HS-27A (cell line): ENCODE results near the gene TSPAN1.
A peak's percentile ranks its signal among the peaks of the same experiment; 100 is the strongest.

Experiments
- DNase-seq: peaks from one replicate; pipeline ENCODE4 v3.0.0-alpha.2; 2012; ENCODE audit warnings: low read depth, missing footprints

Gene TSPAN1

GRCh38 chr1:46174448-46175231, at the start of gene TSPAN1:
TSPAN1 (plus strand) TSS chr1:46175087; CDS start chr1:46181108, 6,021 bp downstream.
- no peak for DNase-seq

DNA sequence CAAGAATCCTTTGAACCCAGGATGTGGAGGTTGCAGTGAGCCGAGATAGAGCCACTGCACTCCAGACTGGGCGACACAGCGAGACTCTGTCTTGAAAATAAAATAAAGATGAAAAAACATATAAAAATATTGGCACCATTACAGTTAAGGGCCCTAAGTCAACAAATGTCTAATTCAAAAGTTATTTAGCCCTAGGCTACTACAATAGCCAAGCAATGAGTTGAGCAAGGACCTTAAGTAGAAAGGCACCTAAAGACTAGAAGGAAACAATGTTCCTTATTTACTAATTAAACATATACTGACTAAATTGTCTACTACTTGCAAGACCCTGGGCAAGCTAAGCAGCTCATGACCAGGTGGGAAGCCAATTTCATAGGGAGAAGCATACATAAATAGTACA, 46.5 kb upstream of the TSPAN1 start:
- DNase-seq = no peak

DNA sequence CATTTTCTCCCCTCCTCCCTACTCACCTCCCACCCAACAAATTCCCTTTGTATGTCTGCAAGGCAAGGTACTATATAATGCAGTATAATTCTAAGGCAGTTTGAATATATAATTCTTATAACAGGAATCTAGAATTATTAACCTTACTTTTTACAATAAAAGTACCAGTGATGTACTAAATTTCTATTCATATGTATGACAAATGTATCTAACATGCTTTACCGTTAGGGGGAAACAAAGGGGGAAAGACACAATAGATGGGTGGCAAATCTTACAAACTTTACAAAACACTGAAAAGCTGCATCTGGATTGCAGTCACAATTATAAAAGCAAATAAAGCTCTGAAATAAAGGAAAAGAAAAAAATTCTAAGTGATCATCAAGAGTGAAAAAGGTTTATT, 44.8 kb upstream of the TSPAN1 start:
- DNase-seq = no peak

GRCh38 chr1:46130606-46131005, 44.3 kb upstream of the TSPAN1 start:
- DNase-seq = no peak

DNA sequence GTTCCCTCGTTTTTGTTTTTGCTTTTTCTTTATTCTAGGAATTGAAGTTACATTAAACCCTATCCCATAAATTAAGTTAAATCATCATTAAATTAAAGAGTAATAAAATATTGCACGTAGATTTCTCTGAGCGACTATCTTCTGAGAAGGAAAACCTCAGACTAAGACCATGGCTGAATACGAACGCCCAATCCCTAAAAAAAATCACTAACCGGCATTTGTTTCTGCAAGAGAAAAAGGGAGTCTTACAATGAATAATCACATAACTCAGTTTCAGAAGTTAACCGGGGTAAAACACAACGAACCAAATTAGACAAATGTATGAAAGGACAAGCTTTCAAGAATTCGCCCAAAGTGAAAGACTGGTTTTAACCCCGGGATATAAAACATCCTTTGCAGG, 43.8 kb upstream of the TSPAN1 start:
- no peak for DNase-seq

DNA sequence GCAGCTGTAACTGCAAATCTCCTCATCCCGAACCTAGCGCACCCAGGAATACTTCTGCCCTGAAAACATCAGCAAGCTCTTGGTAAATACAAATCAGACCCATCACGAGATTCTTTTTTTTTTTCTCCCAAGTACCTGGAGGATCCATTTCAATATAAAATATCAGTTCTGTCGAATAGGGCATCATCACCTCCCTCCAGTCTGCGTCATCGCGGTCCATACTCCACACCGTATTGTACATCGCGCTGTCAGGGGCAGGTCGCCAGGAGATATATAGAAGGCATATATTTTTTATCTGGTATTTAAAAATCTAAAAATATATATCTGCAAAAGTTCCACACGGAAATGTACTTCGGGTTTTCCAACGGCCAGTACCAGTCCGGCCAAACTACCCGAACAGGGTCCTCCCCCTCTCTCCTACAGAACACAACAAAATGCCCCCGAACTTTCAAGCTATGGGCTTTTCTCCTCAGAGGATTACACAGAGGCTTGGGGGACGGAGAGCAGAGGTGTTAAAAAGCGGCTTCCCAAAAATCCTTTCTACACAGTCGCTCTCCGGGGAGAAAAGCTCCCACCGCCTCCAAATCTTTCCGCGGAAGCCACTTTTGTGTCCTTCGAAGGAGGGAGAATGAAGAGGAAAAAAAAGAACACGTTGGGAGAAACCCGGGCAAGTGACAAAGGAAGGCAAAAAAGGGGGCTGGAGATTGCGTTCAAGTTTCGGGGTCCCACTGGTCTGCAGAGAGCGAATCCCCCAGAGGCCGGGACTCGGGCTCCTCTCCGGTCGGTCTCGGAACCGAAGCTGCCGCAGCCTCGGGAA, 43.0 kb upstream of the TSPAN1 start:
- DNase-seq = no peak

DNA sequence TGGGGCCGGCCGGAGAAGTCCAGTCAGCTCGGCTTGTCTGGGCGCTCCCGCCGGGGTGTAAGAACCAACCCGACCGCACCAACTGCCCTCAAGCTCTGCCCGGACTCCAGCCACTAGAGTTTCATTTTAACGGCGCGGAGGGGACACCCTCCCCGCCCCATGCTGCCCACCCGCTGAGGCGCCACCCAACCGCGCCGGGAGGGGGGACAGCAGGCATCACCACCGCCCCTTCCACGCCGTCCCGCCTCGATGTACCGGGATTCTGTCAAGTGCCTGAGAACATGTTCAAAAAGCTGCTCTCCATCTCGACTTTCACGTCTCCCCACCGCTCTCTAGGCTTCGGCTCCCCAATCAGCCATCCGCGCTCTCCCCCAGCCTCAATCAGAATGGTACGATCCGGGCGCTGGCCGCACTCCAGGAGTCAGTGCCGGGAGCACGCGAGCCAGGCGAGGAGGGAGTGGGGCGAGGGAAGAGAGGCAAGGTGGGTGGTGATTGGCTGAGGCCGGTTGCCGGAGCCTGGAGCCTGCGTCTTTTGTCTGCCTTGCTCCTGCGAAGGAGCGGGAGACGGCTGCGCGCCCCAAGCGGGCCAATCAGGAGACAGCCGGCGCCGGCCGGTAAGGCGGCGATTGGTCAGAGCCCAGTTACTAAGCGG, 42.2 kb upstream of the TSPAN1 start, which contains the start of gene PIK3R3:
Gene PIK3R3, minus strand, starts transcription at position 101 of the 652 bp plus-strand sequence. CDS start 677 bp downstream, outside the sequence.
- peak; percentile 97 for DNase-seq

DNA sequence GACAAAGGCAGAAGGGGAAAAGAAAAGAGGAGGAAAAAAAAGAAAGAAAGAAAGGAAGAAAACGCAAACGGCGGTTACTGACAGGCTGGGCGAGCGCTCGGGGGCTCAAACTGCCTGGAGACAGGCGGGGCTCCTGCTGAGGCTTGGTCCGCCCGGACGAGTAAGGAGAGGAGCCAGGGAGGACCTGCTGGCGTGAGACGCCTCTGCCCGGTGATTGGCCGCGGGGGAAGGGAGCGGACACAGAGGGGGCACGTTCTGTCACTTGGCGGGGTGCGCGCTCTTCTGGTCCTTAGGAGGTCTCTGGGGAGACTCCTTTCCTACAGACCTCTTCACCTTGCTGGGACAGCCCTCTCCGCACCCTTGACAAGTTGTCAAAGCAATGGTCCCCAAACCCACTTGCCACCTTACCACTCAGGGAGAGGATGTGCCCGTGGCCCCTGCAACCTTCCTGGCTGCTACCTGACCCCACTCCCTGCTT, 41.7 kb upstream of the TSPAN1 start:
- DNase-seq = no peak

GRCh38 chr1:46133781-46134350, 41.0 kb upstream of the TSPAN1 start:
- DNase-seq = no peak

DNA sequence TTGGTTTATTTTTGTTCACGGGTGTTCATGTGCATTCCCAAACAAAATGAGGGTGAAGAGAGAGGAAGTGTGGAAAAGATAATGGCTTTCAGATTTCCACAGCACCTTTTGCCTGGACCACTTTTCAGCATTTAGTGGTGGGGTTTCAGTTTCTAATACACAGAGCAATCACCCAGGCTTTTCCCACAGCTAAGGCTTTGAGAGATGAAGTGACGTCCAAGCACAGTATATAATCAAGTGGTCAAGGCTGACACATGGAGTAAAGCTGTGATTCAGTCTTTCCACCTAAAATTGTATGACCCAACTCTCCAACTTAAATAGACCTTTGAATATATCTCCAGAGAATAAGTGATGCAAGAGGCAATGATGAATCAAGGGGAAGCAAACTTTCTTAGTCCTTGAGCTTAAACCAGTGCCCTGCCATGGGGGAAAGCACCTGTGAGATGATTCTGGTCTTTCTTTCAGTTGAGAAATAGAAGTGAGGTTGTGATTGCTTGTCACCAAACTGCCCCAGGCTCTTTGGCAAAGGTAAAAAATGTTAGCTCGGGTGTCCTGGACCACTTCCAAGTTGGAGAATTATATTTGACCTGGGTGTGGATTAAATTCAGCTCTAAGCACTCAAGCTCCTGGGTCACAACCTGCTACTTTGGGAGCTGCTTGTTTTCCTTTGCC, 40.1 kb upstream of the TSPAN1 start:
- DNase-seq = no peak

GRCh38 chr1:46136711-46137110, 38.2 kb upstream of the TSPAN1 start:
- DNase-seq = no peak

DNA sequence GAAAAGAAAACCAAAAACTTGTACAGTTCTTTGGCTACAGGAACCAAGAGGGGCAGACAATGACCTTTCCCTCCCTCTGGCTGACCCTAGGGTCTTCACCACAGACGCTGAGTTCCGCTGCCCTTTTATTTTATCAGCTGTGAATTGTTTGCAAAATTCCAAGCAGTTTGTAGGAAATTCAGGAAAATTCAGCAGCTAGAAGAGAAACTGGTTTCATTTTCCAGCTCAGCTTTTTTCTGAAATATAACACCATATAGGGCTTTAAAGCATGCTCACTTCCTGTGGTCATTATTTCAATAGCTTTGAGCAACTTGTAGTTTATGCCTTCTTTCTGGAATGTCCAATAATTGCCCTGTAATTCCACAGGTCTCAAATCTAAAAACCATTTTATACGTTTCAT, 37.0 kb upstream of the TSPAN1 start:
- DNase-seq = no peak

DNA sequence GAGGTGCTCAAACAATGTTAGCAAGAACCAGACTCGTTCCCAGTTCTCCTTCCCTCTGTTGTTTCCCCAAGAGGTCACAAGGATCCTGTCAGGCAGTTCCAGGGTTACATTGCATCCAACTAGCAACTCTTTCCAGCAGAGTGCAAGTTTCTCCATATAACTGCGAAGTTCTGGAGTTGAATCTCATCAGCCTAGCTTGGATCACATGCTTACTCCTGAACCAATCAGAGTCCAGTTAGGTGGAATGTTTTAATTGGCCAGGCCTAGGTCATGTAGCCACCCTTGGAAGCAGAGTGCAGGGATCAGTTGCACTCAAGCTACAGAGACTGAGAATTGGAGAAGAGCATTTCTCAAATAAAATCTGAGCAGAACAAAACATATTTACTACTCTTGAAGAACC, 26.6 kb upstream of the TSPAN1 start:
- DNase-seq = no peak

GRCh38 chr1:46150085-46150484, 24.8 kb upstream of the TSPAN1 start:
- no peak for DNase-seq

- DNase-seq = no peak
These were observed 22.9 kb upstream of the TSPAN1 start for GRCh38 chr1:46152016-46152415.

- DNase-seq = no peak
These were observed 21.7 kb upstream of the TSPAN1 start for GRCh38 chr1:46153228-46153627.

DNA sequence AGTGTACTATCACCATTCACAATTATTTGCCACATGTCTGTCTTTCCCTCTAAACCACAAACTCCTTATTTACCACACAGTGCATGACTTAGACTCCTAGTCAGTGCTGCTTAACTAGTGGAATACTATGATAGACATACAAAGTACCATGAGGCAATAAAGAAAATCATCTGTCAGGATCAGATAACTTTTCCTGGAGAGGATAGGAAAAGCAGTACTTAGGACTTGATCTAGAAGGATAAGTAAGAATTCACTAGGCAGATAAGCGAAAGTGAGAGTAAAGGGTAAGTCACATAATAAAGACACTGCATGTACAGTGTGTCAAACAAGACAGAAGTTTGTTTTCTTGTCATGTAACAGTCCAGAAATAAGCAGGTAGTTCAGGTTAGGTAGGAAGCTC, 21.2 kb upstream of the TSPAN1 start:
- no peak for DNase-seq

DNA sequence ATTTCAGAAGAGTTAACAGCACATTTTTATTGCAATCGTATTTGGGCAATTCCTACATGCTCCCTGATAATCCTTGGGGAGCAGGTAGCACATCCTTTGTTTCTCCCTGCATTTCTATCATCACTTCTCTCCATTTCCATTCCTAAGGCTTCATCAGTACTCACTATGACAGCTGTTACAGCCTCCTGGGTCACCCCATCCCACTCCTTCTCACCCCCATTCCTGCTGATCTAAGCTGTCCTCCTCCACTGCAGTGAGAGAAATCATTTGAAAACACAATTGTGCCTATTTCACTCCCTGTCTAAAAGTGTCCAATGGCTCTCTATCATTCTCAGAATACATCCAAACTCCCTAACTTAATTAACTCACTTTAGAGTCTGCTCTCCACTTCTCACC, 17.0 kb upstream of the TSPAN1 start:
- no peak for DNase-seq

- DNase-seq = no peak
These were observed 16.3 kb upstream of the TSPAN1 start for GRCh38 chr1:46158312-46159281.

GRCh38 chr1:46159516-46159915, 15.4 kb upstream of the TSPAN1 start:
- DNase-seq = no peak
